ENCODE results near the gene COL18A1. TPM values are rescaled to one million over a fixed set of nuclear protein-coding genes. Genes with fewer than 3 reads are reported as not detected.

The COL18A1 gene
- total and polyA plus RNA-seq, 4 donors, result 44.9 to 308 (median 232) TPM

DNA sequence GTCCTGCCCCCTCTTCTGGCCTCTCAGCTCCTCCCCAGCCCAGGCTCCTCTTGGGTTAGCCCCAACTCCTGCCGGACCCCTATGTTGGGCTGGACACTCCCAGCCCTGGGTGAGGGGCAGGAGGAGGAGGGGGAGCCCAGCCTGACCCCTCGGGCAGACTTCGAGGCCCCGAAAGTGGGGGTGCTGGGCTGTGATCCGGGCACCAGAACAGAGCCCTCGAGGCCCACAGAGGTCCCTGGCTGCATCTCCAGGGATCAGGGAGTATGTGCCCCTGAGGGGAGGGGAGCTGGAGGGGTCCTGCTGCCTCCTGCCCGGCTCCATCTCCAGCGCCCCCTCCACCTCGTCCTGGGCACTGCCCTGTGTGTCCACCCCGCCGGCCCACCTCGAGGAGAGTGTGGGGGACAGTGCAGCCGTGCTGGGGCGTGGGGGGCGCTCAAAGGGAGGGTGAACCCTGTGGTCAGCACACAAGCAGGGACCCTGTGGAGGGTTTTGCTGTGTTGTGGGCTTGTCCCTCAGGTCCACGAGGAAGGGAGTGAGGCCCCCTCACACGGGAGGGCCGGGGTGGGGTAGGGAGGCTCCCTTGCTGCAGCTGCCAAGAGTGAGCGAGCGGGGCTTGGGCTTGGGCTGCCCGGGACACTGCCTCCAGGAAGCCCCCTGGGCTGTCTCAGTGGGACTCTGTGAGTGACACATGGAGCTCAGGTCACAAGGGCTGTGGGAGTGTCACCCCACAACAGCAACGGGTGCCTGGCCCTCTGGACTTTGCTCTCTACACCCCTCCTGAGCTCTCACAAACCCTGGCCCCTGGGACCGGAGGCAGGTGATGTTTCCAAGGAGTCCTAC lies 54.4 kb downstream of the COL18A1 start:
- peak overlapping the region in 1 of 2 donors; percentile 38 for H3K27ac ChIP-seq (ENCODE audit: low read depth in 1 of 2, low read length in 2 of 2)
- peaks cover 0 to 5% (median 1%) of the 10 kb centered on the region in 4 donors for H3K36me3 ChIP-seq (ENCODE audit: control insufficient read depth in 4 of 4, insufficient read depth in 3 of 4, low read depth in 1 of 4, low read length in 3 of 4)
- peaks cover 25 to 82% (median 72%) of the 10 kb centered on the region in 4 donors for H3K4me1 ChIP-seq (ENCODE audit: control insufficient read depth in 4 of 4, insufficient read depth in 4 of 4, low read length in 3 of 4)
- H3K4me3 ChIP-seq (ENCODE audit: low read depth in 1 of 3, low read length in 3 of 3), result peak overlapping the region in 1 of 3 donors; percentile 84
- H3K9me3 ChIP-seq (ENCODE audit: control insufficient read depth in 4 of 4, low read length in 3 of 4), result no peaks in the 10 kb centered on the region
- no peak overlapping the region for H3K9ac ChIP-seq (ENCODE audit: low read depth in 1 of 2, low read length in 2 of 2)
- 64% methylated on average over 23 of the region's 23 CpGs for WGBS
- TF ChIP-seq, protein P1, sequence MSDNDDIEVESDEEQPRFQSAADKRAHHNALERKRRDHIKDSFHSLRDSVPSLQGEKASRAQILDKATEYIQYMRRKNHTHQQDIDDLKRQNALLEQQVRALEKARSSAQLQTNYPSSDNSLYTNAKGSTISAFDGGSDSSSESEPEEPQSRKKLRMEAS (IDR thresholded peaks at IDR 0.05), result no peak
- TF ChIP-seq, protein P2, sequence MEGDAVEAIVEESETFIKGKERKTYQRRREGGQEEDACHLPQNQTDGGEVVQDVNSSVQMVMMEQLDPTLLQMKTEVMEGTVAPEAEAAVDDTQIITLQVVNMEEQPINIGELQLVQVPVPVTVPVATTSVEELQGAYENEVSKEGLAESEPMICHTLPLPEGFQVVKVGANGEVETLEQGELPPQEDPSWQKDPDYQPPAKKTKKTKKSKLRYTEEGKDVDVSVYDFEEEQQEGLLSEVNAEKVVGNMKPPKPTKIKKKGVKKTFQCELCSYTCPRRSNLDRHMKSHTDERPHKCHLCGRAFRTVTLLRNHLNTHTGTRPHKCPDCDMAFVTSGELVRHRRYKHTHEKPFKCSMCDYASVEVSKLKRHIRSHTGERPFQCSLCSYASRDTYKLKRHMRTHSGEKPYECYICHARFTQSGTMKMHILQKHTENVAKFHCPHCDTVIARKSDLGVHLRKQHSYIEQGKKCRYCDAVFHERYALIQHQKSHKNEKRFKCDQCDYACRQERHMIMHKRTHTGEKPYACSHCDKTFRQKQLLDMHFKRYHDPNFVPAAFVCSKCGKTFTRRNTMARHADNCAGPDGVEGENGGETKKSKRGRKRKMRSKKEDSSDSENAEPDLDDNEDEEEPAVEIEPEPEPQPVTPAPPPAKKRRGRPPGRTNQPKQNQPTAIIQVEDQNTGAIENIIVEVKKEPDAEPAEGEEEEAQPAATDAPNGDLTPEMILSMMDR (IDR thresholded peaks at IDR 0.05; ENCODE audit: low read depth, low read length, missing input control), result no peak
- TF ChIP-seq RXRA (IDR thresholded peaks at IDR 0.05) (peak in 1 of 2 donors; percentile 43), HNF4G (IDR thresholded peaks at IDR 0.05) (no peak), HNF4A (conservative IDR thresholded peaks at IDR 0.05) (peak; percentile 71), GABPA (IDR thresholded peaks at IDR 0.05 in 1 of 2, conservative IDR thresholded peaks at IDR 0.05 in 1 of 2) (no peak), FOXA2 (IDR thresholded peaks at IDR 0.05) (no peak)
- TF ChIP-seq, protein P3, sequence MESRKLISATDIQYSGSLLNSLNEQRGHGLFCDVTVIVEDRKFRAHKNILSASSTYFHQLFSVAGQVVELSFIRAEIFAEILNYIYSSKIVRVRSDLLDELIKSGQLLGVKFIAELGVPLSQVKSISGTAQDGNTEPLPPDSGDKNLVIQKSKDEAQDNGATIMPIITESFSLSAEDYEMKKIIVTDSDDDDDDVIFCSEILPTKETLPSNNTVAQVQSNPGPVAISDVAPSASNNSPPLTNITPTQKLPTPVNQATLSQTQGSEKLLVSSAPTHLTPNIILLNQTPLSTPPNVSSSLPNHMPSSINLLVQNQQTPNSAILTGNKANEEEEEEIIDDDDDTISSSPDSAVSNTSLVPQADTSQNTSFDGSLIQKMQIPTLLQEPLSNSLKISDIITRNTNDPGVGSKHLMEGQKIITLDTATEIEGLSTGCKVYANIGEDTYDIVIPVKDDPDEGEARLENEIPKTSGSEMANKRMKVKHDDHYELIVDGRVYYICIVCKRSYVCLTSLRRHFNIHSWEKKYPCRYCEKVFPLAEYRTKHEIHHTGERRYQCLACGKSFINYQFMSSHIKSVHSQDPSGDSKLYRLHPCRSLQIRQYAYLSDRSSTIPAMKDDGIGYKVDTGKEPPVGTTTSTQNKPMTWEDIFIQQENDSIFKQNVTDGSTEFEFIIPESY (IDR thresholded peaks at IDR 0.05), result no peak
- TF ChIP-seq, protein P4, sequence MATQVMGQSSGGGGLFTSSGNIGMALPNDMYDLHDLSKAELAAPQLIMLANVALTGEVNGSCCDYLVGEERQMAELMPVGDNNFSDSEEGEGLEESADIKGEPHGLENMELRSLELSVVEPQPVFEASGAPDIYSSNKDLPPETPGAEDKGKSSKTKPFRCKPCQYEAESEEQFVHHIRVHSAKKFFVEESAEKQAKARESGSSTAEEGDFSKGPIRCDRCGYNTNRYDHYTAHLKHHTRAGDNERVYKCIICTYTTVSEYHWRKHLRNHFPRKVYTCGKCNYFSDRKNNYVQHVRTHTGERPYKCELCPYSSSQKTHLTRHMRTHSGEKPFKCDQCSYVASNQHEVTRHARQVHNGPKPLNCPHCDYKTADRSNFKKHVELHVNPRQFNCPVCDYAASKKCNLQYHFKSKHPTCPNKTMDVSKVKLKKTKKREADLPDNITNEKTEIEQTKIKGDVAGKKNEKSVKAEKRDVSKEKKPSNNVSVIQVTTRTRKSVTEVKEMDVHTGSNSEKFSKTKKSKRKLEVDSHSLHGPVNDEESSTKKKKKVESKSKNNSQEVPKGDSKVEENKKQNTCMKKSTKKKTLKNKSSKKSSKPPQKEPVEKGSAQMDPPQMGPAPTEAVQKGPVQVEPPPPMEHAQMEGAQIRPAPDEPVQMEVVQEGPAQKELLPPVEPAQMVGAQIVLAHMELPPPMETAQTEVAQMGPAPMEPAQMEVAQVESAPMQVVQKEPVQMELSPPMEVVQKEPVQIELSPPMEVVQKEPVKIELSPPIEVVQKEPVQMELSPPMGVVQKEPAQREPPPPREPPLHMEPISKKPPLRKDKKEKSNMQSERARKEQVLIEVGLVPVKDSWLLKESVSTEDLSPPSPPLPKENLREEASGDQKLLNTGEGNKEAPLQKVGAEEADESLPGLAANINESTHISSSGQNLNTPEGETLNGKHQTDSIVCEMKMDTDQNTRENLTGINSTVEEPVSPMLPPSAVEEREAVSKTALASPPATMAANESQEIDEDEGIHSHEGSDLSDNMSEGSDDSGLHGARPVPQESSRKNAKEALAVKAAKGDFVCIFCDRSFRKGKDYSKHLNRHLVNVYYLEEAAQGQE (IDR thresholded peaks at IDR 0.05), result no peak
- TF ChIP-seq, protein P5, sequence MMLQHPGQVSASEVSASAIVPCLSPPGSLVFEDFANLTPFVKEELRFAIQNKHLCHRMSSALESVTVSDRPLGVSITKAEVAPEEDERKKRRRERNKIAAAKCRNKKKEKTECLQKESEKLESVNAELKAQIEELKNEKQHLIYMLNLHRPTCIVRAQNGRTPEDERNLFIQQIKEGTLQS (IDR thresholded peaks at IDR 0.05), result no peak
- H3K27me3 ChIP-seq (ENCODE audit: control insufficient read depth in 4 of 4, insufficient read depth in 4 of 4, low read length in 3 of 4), result no peaks in the 10 kb centered on the region
- no peak for DNase-seq (ENCODE audit: low spot score)

DNA sequence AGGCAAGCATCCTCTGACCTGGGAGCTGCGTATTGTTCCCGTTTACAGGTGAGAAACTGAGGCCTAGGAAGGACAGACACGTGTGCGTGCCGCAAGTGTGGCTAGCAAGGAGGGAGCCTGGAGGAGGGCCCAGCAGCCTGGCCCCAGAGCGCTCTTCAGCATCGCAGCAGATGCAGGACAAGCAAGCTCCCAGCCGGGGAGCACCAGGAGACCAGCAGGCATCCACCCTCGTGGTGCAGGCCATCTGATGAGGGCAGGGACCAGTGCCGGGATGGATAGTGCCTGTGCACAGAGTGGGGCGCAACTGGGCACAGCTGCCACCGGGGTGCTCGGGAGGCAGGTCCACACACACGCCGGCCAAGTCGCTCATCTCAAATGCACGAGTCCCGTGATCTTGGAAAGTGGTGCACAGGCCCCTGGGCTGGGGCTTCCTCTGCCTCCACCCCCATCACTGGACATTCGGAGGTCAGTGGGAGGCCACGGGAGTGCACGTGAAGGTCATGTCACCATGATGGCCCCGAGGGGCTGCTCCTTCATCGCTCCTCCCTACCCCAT lies 55.1 kb downstream of the COL18A1 start:
- WGBS, result 61% methylated on average over 23 of the region's 23 CpGs
- peaks cover 25 to 82% (median 72%) of the 10 kb centered on the region in 4 donors for H3K4me1 ChIP-seq (ENCODE audit: control insufficient read depth in 4 of 4, insufficient read depth in 4 of 4, low read length in 3 of 4)

More for the DNA sequence above, 55.1 kb downstream of the COL18A1 start:
- no peak for TF ChIP-seq RAD21 (IDR thresholded peaks at IDR 0.05)
- TF ChIP-seq HNF4G (IDR thresholded peaks at IDR 0.05), result no peak
- TF ChIP-seq FOXA1 (IDR thresholded peaks at IDR 0.05), result no peak
- TF ChIP-seq RXRA (IDR thresholded peaks at IDR 0.05), result peak in 1 of 2 donors; percentile 2
- TF ChIP-seq HNF4A (conservative IDR thresholded peaks at IDR 0.05), result no peak
- TF ChIP-seq FOXA2 (IDR thresholded peaks at IDR 0.05), result no peak
- H3K27me3 ChIP-seq (ENCODE audit: control insufficient read depth in 4 of 4, insufficient read depth in 4 of 4, low read length in 3 of 4), result no peaks in the 10 kb centered on the region
- no peak overlapping the region for H3K9ac ChIP-seq (ENCODE audit: low read depth in 1 of 2, low read length in 2 of 2)
- DNase-seq (ENCODE audit: low spot score), result no peak
- H3K27ac ChIP-seq (ENCODE audit: low read depth in 1 of 2, low read length in 2 of 2), result peak overlapping the region; percentile 32 to 38
- H3K36me3 ChIP-seq (ENCODE audit: control insufficient read depth in 4 of 4, insufficient read depth in 3 of 4, low read depth in 1 of 4, low read length in 3 of 4), result peaks cover 0 to 5% (median 1%) of the 10 kb centered on the region in 4 donors
- peak overlapping the region in 1 of 3 donors; percentile 84 for H3K4me3 ChIP-seq (ENCODE audit: low read depth in 1 of 3, low read length in 3 of 3)
- H3K9me3 ChIP-seq (ENCODE audit: control insufficient read depth in 4 of 4, low read length in 3 of 4), result no peaks in the 10 kb centered on the region

All from liver (tissue), 9 donors.